CD14-positive monocyte (primary cell): ENCODE results near the gene UHMK1. TPM values are rescaled to one million over a fixed set of nuclear protein-coding genes. Genes with fewer than 3 reads are reported as not detected.

ENCODE experiments used
- DNase-seq, 3 donors: peaks; one replicate each; pipeline ENCODE4 v3.0.0-alpha.2; 2011 to 2022
- H2AFZ ChIP-seq: 2 replicates; pipeline ENCODE4 v1.6.0; 2012; ENCODE audit warnings: mild to moderate bottlenecking, low read depth, low read length, inconsistent platforms; ENCODE audit not compliant: insufficient read depth, poor library complexity, severe bottlenecking
- H3K27ac ChIP-seq, 2 donors: 1 replicate in 1 of 2; 2 replicates in 1 of 2; pipeline ENCODE4 v1.5.1; 2012 to 2013; ENCODE audit warnings: low read length in 2 of 2, control low read depth in 1 of 2, inconsistent platforms in 1 of 2, low read depth in 1 of 2, mild to moderate bottlenecking in 1 of 2
- H3K27me3 ChIP-seq, 2 donors: one replicate each; pipeline versions ENCODE4 v1.6.0 to v1.6.1; 2011 to 2013; ENCODE audit warnings: low read length in 2 of 2; ENCODE audit not compliant: control insufficient read depth in 2 of 2, insufficient read depth in 2 of 2
- H3K36me3 ChIP-seq, 2 donors: replicated peaks in 1 of 2; 1 replicate in 1 of 2; 2 replicates in 1 of 2; pipeline versions ENCODE4 v1.5.1 to v1.6.1; 2012 to 2013; ENCODE audit warnings: low read length in 2 of 2, control low read depth in 1 of 2, inconsistent platforms in 1 of 2, mild to moderate bottlenecking in 1 of 2; ENCODE audit not compliant: insufficient read depth in 2 of 2, control insufficient read depth in 1 of 2
- H3K4me1 ChIP-seq, 2 donors: 1 replicate in 1 of 2; 2 replicates in 1 of 2; pipeline versions ENCODE4 v1.5.1 to v1.6.1; 2012 to 2013; ENCODE audit warnings: low read length in 2 of 2, control low read depth in 1 of 2, inconsistent platforms in 1 of 2, mild to moderate bottlenecking in 1 of 2, moderate library complexity in 1 of 2; ENCODE audit not compliant: insufficient read depth in 2 of 2, control insufficient read depth in 1 of 2
- H3K4me2 ChIP-seq: replicated peaks from 2 replicates; pipeline ENCODE3; 2012; ENCODE audit warnings: low read length, moderate library complexity, mild to moderate bottlenecking; ENCODE audit not compliant: poor library complexity, severe bottlenecking; ENCODE audit errors: extremely low read depth
- H3K4me3 ChIP-seq, 3 experiments: fragments of 200-600 bp in 1 of 3; sonication (generic) in 1 of 3; replicated peaks in 1 of 3; 1 replicate in 2 of 3; 2 replicates in 1 of 3; pipeline ENCODE4 v1.5.1; 2011 to 2013; ENCODE audit warnings: low read length in 3 of 3, mild to moderate bottlenecking in 3 of 3, control low read depth in 2 of 3, low read depth in 2 of 3, inconsistent platforms in 1 of 3, moderate library complexity in 1 of 3
- H3K79me2 ChIP-seq: 2 replicates; pipeline ENCODE4 v1.6.0; 2012; ENCODE audit warnings: mild to moderate bottlenecking, control low read depth, inconsistent platforms, low read length, moderate library complexity; ENCODE audit not compliant: insufficient read depth
- H3K9ac ChIP-seq: 2 replicates; pipeline ENCODE4 v1.6.0; 2017; ENCODE audit warnings: low read length, mild to moderate bottlenecking; ENCODE audit not compliant: insufficient read depth, poor library complexity, severe bottlenecking
- H3K9me3 ChIP-seq, 2 donors: replicated peaks in 1 of 2; 1 replicate in 1 of 2; 2 replicates in 1 of 2; pipeline versions ENCODE4 v1.5.1 to v1.6.1; 2012 to 2013; ENCODE audit warnings: low read length in 2 of 2, control low read depth in 1 of 2; ENCODE audit not compliant: control insufficient read depth in 1 of 2, insufficient read depth in 1 of 2
- H4K20me1 ChIP-seq: 2 replicates; pipeline ENCODE4 v1.6.0; 2012; ENCODE audit warnings: mild to moderate bottlenecking, low read length, control low read depth, moderate library complexity; ENCODE audit not compliant: insufficient read depth
- H3K27ac Mint-ChIP-seq, 7 donors: one replicate each; pipeline ENCODE4 v1.8.0; 2020; ENCODE audit warnings: mild to moderate bottlenecking in 7 of 7, mixed read lengths in 7 of 7, moderate library complexity in 6 of 7, inconsistent platforms in 2 of 7
- H3K27me3 Mint-ChIP-seq, 3 donors: one replicate each; pipeline ENCODE4 v1.8.0; 2021 to 2022; ENCODE audit warnings: low read depth in 3 of 3, mild to moderate bottlenecking in 3 of 3, mixed read lengths in 3 of 3, moderate library complexity in 3 of 3, inconsistent platforms in 1 of 3
- H3K36me3 Mint-ChIP-seq, 2 donors: one replicate each; pipeline ENCODE4 v1.8.0; 2020; ENCODE audit warnings: mixed read lengths in 2 of 2, inconsistent platforms in 1 of 2, mild to moderate bottlenecking in 1 of 2
- H3K4me1 Mint-ChIP-seq: one replicate; pipeline ENCODE4 v1.8.0; 2020; ENCODE audit warnings: mild to moderate bottlenecking, mixed read lengths
- H3K4me3 Mint-ChIP-seq, 2 donors: one replicate each; pipeline ENCODE4 v1.8.0; 2020; ENCODE audit warnings: mild to moderate bottlenecking in 2 of 2, mixed read lengths in 2 of 2, moderate library complexity in 1 of 2
- H3K9me3 Mint-ChIP-seq, 7 donors: one replicate each; pipeline ENCODE4 v1.8.0; 2020 to 2022; ENCODE audit warnings: mixed read lengths in 7 of 7, mild to moderate bottlenecking in 6 of 7, moderate library complexity in 6 of 7, inconsistent platforms in 2 of 7
- WGBS: methylation state at CpG from one replicate; pipeline ENCODE4 v1.1.5; 2013; ENCODE audit warnings: missing lambda C conversion rate; ENCODE audit not compliant: insufficient coverage; 5-methylcytosine and 5-hydroxymethylcytosine counted together
- intact Hi-C, 2 donors: fragments of 100-400 bp; cut with micrococcal nuclease; formaldehyde crosslinking; loops; one replicate each; pipeline versions ENCODE4 v1.15.0 to v1.15.1; 2023
- polyA plus RNA-seq, 3 donors: library from polyadenylated mRNA; depleted of rRNA in 1 of 3; unstranded in 2 of 3; stranded (reverse) in 1 of 3; fragments of 300-500 nt in 2 of 3; fragments of >200 nt in 1 of 3; fragmentation: Illumina TruSeq in 2 of 3; gene quantifications; 1 replicate in 2 of 3; 2 replicates in 1 of 3; pipeline ENCODE4 v1.2.3, GENCODE V29; 2012 to 2021
- TF ChIP-seq, protein P1 (sequence below): fragments of 200-600 bp; IDR thresholded peaks from one replicate; pipeline ENCODE4 v1.8.0; 2022; ENCODE audit warnings: antibody characterized with exemption, mild to moderate bottlenecking

UHMK1 gene
- polyA plus RNA-seq, 3 donors = 14.9 to 38.2 (median 27.7) TPM

DNA sequence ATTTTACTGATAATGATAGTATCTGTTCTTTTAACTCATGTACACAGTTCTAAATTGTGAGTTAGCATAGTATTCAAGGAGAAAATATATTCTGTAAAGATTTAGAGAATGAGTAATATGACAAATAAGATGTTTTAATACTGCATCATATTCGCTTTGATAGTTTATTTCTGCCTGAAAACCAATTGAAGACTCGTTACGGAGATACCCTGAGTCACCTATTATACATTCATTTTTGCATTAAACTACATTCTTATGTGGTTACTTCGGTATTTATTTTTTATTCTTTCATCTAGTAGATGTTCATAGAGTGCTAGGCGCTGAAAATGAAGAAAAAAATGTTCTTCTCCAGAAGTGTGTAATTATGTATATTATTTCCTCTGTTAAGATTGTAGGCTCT is 5.3 kb downstream of the UHMK1 start:
- no peak overlapping the region for H3K9ac ChIP-seq
- H3K4me1 ChIP-seq = peaks cover 10 to 14% of the 10 kb centered on the region in 2 donors
- DNase-seq = no peak
- H3K4me2 ChIP-seq = no peak overlapping the region
- H3K4me3 ChIP-seq = no peak overlapping the region
- Mint-ChIP-seq H3K36me3 (peaks cover 53 to 57% of the 10 kb centered on the region in 2 donors), H3K27ac (no peak overlapping the region), H3K9me3 (peaks cover 0 to 2% (median 0%) of the 10 kb centered on the region in 7 donors), H3K4me3 (no peak overlapping the region), H3K4me1 (peaks cover 14% of the 10 kb centered on the region), H3K27me3 (no peaks in the 10 kb centered on the region)
- no peak overlapping the region for H2AFZ ChIP-seq
- no peaks in the 10 kb centered on the region for H3K9me3 ChIP-seq
- TF ChIP-seq, protein P1, sequence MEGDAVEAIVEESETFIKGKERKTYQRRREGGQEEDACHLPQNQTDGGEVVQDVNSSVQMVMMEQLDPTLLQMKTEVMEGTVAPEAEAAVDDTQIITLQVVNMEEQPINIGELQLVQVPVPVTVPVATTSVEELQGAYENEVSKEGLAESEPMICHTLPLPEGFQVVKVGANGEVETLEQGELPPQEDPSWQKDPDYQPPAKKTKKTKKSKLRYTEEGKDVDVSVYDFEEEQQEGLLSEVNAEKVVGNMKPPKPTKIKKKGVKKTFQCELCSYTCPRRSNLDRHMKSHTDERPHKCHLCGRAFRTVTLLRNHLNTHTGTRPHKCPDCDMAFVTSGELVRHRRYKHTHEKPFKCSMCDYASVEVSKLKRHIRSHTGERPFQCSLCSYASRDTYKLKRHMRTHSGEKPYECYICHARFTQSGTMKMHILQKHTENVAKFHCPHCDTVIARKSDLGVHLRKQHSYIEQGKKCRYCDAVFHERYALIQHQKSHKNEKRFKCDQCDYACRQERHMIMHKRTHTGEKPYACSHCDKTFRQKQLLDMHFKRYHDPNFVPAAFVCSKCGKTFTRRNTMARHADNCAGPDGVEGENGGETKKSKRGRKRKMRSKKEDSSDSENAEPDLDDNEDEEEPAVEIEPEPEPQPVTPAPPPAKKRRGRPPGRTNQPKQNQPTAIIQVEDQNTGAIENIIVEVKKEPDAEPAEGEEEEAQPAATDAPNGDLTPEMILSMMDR = no peak
- H3K27me3 ChIP-seq = no peaks in the 10 kb centered on the region
- H3K36me3 ChIP-seq = peaks cover 71 to 82% of the 10 kb centered on the region in 2 donors
- H4K20me1 ChIP-seq = peaks cover 55% of the 10 kb centered on the region
- H3K79me2 ChIP-seq = peaks cover 61% of the 10 kb centered on the region
- no peak overlapping the region for H3K27ac ChIP-seq
- no CpG with 5 or more reads among the region's 5 CpGs for WGBS
- intact Hi-C loops = no loop called here

DNA sequence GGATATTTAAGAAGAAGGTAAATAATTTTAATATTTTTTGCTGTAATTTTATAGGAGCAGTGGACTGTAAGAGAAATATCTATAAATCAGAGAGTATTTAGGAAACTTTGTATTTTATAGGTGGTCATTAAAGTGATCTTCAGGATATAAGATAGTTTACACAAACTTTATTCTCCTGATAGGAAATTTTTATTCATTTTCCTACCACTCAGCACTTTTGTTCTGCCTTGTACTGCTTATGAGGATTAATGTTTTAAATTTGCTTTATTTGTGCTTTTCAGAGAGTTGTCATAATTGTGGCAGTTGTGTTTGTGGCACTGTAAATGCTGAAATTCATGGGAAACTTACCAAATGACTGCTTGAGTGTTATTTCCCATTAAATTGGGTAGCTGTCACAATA is 29.7 kb downstream of the UHMK1 start:
- Histone ChIP-seq H3K79me2 (no peaks in the 10 kb centered on the region), H3K4me1 (peaks cover 4 to 15% of the 10 kb centered on the region in 2 donors), H3K9me3 (no peaks in the 10 kb centered on the region), H3K27ac (no peak overlapping the region), H3K9ac (no peak overlapping the region), H2AFZ (no peak overlapping the region), H4K20me1 (peaks cover 20% of the 10 kb centered on the region), H3K4me3 (no peak overlapping the region), H3K27me3 (no peaks in the 10 kb centered on the region), H3K4me2 (no peak overlapping the region), H3K36me3 (peaks cover 54 to 74% of the 10 kb centered on the region in 2 donors)
- TF ChIP-seq, protein P1 = no peak
- intact Hi-C loops = no loop called here
- H3K36me3 Mint-ChIP-seq = peaks cover 56 to 63% of the 10 kb centered on the region in 2 donors
- no peak overlapping the region for H3K4me3 Mint-ChIP-seq
- H3K27me3 Mint-ChIP-seq = no peaks in the 10 kb centered on the region
- H3K4me1 Mint-ChIP-seq = peaks cover 13% of the 10 kb centered on the region
- no peak overlapping the region for H3K27ac Mint-ChIP-seq
- no peaks in the 10 kb centered on the region for H3K9me3 Mint-ChIP-seq
- no peak for DNase-seq
